GM10248 (cell line): Measurements from ENCODE around the gene VAMP8.

ENCODE experiments used
- CTCF ChIA-PET: fragments of 300-600 bp; sonication (Branson Sonifier 250); formaldehyde crosslinking; extraction: SDS; loops from one replicate; lab custom pipeline; 2021; ENCODE audit warnings: antibody characterized with exemption; lab: Yijun Ruan, JAX
- POLR2A ChIA-PET: fragments of 350-650 bp; sonication (Branson Sonifier 250); formaldehyde crosslinking; extraction: SDS; loops from one replicate; lab custom pipeline; 2020; ENCODE audit warnings: antibody characterized with exemption; lab: Yijun Ruan, JAX
- DNase-seq: peaks from one replicate; pipeline ENCODE4 v3.0.0; 2012; ENCODE audit errors: extremely low spot score
- CTCF ChIP-seq: IDR thresholded peaks from 2 replicates; pipeline ENCODE4 v1.5.1; 2012; ENCODE audit warnings: mild to moderate bottlenecking, low read depth; ENCODE audit errors: extremely low read depth, missing control alignments, control extremely low read depth

VAMP8 gene

GRCh38 chr2:85566265-85566664 is 11.1 kb upstream of the VAMP8 start:
- ChIA-PET POLR2A (interaction anchor here (1.4 kb wide), 1 partner anchor 28 kb away, joined by 3 read pairs; no protein-coding TSS in a partner anchor), CTCF (interaction anchor here (1.4 to 2.9 kb wide), 3 partner anchors 11 to 21 kb away, joined by 5 to 9 read pairs (median 6); partner anchors contain the start of gene VAMP8)
- TF ChIP-seq CTCF = no peak
- no peak for DNase-seq

GRCh38 chr2:85575739-85576138 is 1.6 kb upstream of the VAMP8 start:
- DNase-seq = no peak
- ChIA-PET POLR2A (interaction anchor here (0.6 kb wide), 2 partner anchors 19 to 22 kb away, joined by 3 read pairs; no protein-coding TSS in a partner anchor), CTCF (interaction anchor here (2.6 kb wide), 1 partner anchor 10 kb away, joined by 9 read pairs; no protein-coding TSS in a partner anchor)
- TF ChIP-seq CTCF = no peak

- CTCF ChIA-PET = interaction anchor here (1.1 to 2.6 kb wide), 3 partner anchors 11 to 52 kb away, joined by 3 to 9 read pairs (median 3); no protein-coding TSS in a partner anchor
These were observed 362 bp upstream of the VAMP8 start for GRCh38 chr2:85577063-85577385.

GRCh38 chr2:85578243-85579180 is 1.1 kb downstream of the VAMP8 start:
- ChIA-PET POLR2A (interaction anchor here (1.1 to 1.3 kb wide), 2 partner anchors 39 kb away, joined by 8 to 12 read pairs; partner anchors contain the start of gene MAT2A), CTCF (interaction anchor here (0.9 to 2.6 kb wide), 8 partner anchors 9 to 157 kb away, joined by 3 to 9 read pairs (median 4); no protein-coding TSS in a partner anchor)
- DNase-seq = peak; percentile 52
- no peak for TF ChIP-seq CTCF

More at GRCh38 chr2:85577063-85577385, 362 bp upstream of the VAMP8 start:
- no peak for DNase-seq
- POLR2A ChIA-PET = interaction anchor here (0.8 kb wide), 1 partner anchor 23 kb away, joined by 3 read pairs; no protein-coding TSS in a partner anchor
- no peak for TF ChIP-seq CTCF

- no peak for DNase-seq
- CTCF ChIA-PET = interaction anchor here (1.2 to 2.1 kb wide), 4 partner anchors 9 to 158 kb away, joined by 3 to 8 read pairs (median 4); no protein-coding TSS in a partner anchor
- POLR2A ChIA-PET = interaction anchor here (0.7 to 1.3 kb wide), 2 partner anchors 40 to 205 kb away, joined by 3 to 8 read pairs; partner anchors contain the start of gene MAT2A
- no peak for TF ChIP-seq CTCF
These were observed 2.0 kb downstream of the VAMP8 start for GRCh38 chr2:85579266-85579935.
